Naive thymus-derived CD8-positive, alpha-beta T cell (primary cell): ENCODE data around the gene TFIP11. TPM values are rescaled to one million over a fixed set of nuclear protein-coding genes. Genes with fewer than 3 reads are reported as not detected.

Experiments
- ATAC-seq, 2 donors: fragments of 150-1000 bp; cut with Tn5 transposase in 1 of 2; sonication (Bioruptor Pico), chemical (Tn5 transposase) in 1 of 2; 1 replicate in 1 of 2; 2 replicates in 1 of 2; pipeline ENCODE4 v1.10.0; 2021; ENCODE audit warnings: mild to moderate bottlenecking in 2 of 2, moderate library complexity in 2 of 2
- POLR2A ChIA-PET: fragments of 350-600 bp; sonication (Branson Sonifier 250); formaldehyde crosslinking; loops from one replicate; lab custom pipeline; 2021; ENCODE audit warnings: antibody characterized with exemption; lab: Charles Lee
- DNase-seq, 10 donors: peaks; one replicate each; pipeline versions ENCODE4 v3.0.0 to v3.0.0-alpha.2; 2020 to 2022
- H3K27ac Mint-ChIP-seq, 10 donors: one replicate each; pipeline ENCODE4 v1.8.0; 2020 to 2022; ENCODE audit warnings: mild to moderate bottlenecking in 10 of 10, mixed read lengths in 10 of 10, moderate library complexity in 4 of 10, inconsistent platforms in 1 of 10
- H3K27me3 Mint-ChIP-seq, 5 donors: one replicate each; pipeline ENCODE4 v1.8.0; 2021 to 2022; ENCODE audit warnings: mixed read lengths in 5 of 5
- H3K36me3 Mint-ChIP-seq, 3 donors: one replicate each; pipeline ENCODE4 v1.8.0; 2020 to 2022; ENCODE audit warnings: mixed read lengths in 3 of 3, mild to moderate bottlenecking in 2 of 3, inconsistent platforms in 1 of 3
- H3K4me1 Mint-ChIP-seq, 4 donors: one replicate each; pipeline ENCODE4 v1.8.0; 2021 to 2022; ENCODE audit warnings: mixed read lengths in 4 of 4
- H3K4me3 Mint-ChIP-seq, 10 donors: one replicate each; pipeline ENCODE4 v1.8.0; 2020 to 2022; ENCODE audit warnings: mild to moderate bottlenecking in 10 of 10, mixed read lengths in 10 of 10, moderate library complexity in 6 of 10, inconsistent platforms in 1 of 10
- H3K9me3 Mint-ChIP-seq, 9 donors: one replicate each; pipeline ENCODE4 v1.8.0; 2020 to 2022; ENCODE audit warnings: mixed read lengths in 9 of 9, mild to moderate bottlenecking in 3 of 9, inconsistent platforms in 1 of 9, moderate library complexity in 1 of 9
- polyA plus RNA-seq, 3 donors: library from polyadenylated mRNA; unstranded; fragments of 300-500 nt; fragmentation: Illumina TruSeq; gene quantifications; one replicate each; pipeline ENCODE4 v1.2.3, GENCODE V29; 2021
- total RNA-seq, 8 experiments: library from RNA in 2 of 8; stranded (reverse) in 2 of 8; gene quantifications; one replicate each; pipeline ENCODE4 v1.2.3 and lab custom pipeline; 2021 to 2026

The TFIP11 gene
- total and polyA plus RNA-seq, 5 experiments from 2014 or later: 15.3 to 67.8 (median 33.9) TPM

DNA sequence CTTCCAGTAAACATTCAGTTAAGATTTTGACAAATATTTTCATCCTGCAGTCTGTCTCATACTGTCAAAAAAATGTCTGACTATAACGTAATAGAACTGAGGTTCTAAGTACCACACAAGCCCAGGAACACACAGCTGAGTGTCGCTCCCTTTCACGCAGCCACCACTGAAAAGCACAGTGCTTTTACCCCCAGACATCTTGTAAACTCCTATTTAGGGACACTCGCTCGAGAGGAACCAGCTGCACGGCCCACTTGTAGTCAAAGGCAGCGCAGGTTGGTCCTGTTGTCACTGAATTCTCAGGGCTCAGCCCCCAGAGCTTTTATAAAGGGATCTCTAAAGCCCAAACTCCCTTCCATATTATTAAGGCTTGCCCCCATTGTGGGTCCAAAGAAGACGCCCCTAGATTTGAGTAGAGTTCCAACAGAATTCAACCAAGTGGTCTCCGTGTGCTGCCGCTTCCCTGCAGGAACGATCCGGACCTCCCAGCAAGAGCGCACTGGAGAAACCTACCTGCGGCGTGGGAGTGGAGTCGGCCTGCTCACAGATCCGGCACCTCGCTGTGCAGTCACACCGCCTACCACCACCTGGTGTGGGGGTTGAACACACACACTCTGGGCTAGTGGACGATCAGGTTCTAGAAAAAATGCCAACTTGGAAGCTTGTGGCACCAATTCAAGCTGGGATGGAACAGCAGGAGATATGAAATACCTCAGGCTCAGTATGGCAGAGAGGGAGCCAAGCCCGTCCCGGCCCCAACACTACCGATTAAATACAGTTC, 59.8 kb downstream of the TFIP11 start:
- Mint-ChIP-seq H3K4me1 (no peaks in the 10 kb centered on the region), H3K27me3 (no peaks in the 10 kb centered on the region), H3K9me3 (no peaks in the 10 kb centered on the region), H3K27ac (no peak overlapping the region), H3K36me3 (peaks cover 0 to 52% (median 19%) of the 10 kb centered on the region in 3 donors), H3K4me3 (no peak overlapping the region)
- DNase-seq (no peak), ATAC-seq (no peak)
- POLR2A ChIA-PET: no interaction called here

DNA sequence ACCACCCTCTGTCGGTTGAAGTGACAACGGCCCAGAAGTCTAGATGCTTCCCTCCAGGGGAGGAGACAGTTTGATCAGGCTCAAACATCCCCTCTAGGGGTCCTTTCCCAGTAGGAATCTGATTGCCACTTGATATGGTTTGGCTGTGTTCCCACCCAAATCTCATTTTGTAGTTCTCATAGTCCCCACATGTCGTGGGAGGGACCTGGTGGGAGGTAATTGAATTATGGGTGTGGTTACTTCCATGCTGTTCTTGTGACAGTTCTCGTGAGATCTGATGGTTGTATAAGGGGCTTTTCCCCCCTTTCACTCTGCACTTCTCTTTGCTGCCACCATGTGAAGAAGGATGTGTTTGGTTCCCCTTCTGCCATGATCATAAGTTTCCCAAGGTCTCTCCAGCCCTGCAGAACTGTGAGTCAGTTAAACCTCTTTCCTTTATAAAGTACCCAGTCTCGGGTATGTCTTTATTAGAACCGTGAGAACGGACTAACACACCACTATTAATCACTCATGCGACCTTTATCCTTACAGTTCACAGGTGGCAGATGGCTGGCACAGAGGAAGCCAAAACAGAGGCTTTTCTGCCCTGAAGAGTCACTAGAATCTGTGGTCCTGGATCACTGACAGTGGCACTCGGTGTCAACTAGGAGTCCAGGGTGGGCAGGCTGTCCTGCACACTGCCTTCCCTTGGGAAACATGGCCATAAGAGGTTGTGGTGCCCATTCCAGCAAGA, 61.7 kb downstream of the TFIP11 start:
- H3K4me1 Mint-ChIP-seq: peaks cover 0 to 1% (median 0%) of the 10 kb centered on the region in 4 donors
- no peaks in the 10 kb centered on the region for H3K27me3 Mint-ChIP-seq
- no peak overlapping the region for H3K4me3 Mint-ChIP-seq
- H3K36me3 Mint-ChIP-seq: peaks cover 0 to 41% (median 13%) of the 10 kb centered on the region in 3 donors
- ATAC-seq (no peak), DNase-seq (no peak)
- no peaks in the 10 kb centered on the region for H3K9me3 Mint-ChIP-seq
- H3K27ac Mint-ChIP-seq: peak overlapping the region in 1 of 10 donors; percentile 43
- POLR2A ChIA-PET: no interaction called here

DNA sequence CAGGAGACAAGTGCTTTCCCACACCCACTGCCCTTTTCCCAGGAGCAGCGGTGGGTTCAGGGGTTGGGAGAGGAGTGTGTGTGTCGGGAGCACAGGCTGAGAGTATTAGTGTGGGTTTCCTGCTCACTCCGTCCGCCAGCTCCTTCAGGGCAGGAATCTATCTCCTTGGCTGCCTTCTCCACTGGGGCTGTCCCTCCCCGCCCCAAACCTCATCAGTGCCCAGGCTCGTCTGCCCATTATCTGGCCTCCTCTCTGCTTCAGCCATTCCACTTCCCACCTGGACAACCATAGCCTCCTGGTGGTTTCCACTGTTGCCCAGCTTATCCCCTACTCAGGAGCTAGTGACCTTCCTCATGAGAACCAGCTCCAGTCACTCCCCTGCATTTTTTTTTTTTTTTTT, 63.3 kb downstream of the TFIP11 start:
- Mint-ChIP-seq H3K27me3 (no peaks in the 10 kb centered on the region), H3K4me1 (peaks cover 0 to 1% (median 0%) of the 10 kb centered on the region in 4 donors), H3K4me3 (no peak overlapping the region), H3K36me3 (peaks cover 0 to 35% (median 9%) of the 10 kb centered on the region in 3 donors), H3K9me3 (no peaks in the 10 kb centered on the region), H3K27ac (peak overlapping the region in 2 of 10 donors; percentile 16 to 69)
- POLR2A ChIA-PET: interaction anchor here (1.0 kb wide), 1 partner anchor 12 kb away, joined by 3 read pairs; no protein-coding TSS in a partner anchor
- DNase-seq (no peak), ATAC-seq (no peak)

DNA sequence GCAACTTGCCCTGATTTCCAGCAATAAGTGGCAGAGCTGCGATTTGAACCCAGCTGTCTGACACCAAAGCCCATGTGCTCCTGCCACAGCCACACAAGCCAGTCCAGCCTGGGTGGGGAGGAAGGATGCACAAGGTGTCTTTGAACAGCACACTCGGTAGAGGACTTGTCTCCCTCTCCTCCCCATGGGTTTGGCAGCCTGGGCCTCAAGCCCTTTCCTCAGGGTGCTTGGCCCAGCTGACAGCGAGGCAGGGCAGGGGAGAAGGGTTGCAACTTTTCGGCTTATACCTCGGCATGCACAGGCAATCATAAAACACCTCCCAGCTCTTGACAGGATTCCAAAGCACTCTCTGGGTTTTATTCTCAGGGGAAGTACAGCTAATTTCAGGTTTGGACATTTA, 63.9 kb downstream of the TFIP11 start:
- Mint-ChIP-seq H3K36me3 (peaks cover 0 to 35% (median 9%) of the 10 kb centered on the region in 3 donors), H3K4me1 (peaks cover 0 to 1% (median 0%) of the 10 kb centered on the region in 4 donors), H3K9me3 (no peaks in the 10 kb centered on the region), H3K4me3 (no peak overlapping the region), H3K27ac (peak overlapping the region in 2 of 10 donors; percentile 16 to 49), H3K27me3 (no peaks in the 10 kb centered on the region)
- DNase-seq (no peak), ATAC-seq (no peak)
- POLR2A ChIA-PET: interaction anchor here (1.0 kb wide), 1 partner anchor 13 kb away, joined by 3 read pairs; no protein-coding TSS in a partner anchor

DNA sequence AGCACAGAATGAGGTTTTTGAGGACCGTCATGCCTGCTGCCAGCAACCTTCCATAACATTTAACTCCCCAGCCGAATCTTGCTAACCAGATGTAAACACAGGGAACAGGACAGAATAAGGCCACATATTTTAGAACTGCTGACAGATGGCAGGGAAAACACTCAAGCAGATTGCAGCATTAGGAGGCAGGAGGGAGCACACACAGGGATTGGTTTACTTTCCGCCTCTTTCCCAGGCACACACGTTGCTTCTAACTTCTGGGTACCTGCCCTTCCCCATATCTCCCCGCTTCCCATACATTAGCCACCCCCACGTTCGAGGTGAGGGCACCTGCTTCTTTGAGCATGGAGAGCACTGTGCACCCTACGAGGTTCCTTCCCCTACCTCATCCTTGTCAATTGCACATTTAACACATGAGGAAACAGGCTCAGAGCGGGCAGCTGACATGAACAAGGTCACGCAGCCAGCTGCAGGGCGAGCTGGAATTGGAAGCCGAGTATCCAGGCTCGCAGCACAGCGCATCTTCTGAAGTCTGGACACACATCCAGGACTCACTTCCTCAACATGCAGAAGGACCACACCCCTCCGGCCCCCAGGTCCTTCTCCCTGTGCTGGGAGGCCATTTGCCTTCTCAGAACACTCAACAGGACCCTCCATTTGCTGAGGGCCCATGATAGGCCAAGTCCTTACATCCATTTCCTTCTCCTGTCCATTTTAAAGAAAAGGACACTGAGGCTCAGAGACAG, 64.5 kb downstream of the TFIP11 start:
- no peaks in the 10 kb centered on the region for H3K27me3 Mint-ChIP-seq
- POLR2A ChIA-PET: interaction anchor here (1.0 kb wide), 1 partner anchor 13 kb away, joined by 3 read pairs; no protein-coding TSS in a partner anchor
- peak overlapping the region in 4 of 10 donors; percentile 16 to 78 (median 35) for H3K27ac Mint-ChIP-seq
- peaks cover 0 to 33% (median 9%) of the 10 kb centered on the region in 3 donors for H3K36me3 Mint-ChIP-seq
- H3K4me1 Mint-ChIP-seq: peaks cover 0 to 1% (median 0%) of the 10 kb centered on the region in 4 donors
- no peaks in the 10 kb centered on the region for H3K9me3 Mint-ChIP-seq
- DNase-seq: no peak
- H3K4me3 Mint-ChIP-seq: no peak overlapping the region
- ATAC-seq: no peak

DNA sequence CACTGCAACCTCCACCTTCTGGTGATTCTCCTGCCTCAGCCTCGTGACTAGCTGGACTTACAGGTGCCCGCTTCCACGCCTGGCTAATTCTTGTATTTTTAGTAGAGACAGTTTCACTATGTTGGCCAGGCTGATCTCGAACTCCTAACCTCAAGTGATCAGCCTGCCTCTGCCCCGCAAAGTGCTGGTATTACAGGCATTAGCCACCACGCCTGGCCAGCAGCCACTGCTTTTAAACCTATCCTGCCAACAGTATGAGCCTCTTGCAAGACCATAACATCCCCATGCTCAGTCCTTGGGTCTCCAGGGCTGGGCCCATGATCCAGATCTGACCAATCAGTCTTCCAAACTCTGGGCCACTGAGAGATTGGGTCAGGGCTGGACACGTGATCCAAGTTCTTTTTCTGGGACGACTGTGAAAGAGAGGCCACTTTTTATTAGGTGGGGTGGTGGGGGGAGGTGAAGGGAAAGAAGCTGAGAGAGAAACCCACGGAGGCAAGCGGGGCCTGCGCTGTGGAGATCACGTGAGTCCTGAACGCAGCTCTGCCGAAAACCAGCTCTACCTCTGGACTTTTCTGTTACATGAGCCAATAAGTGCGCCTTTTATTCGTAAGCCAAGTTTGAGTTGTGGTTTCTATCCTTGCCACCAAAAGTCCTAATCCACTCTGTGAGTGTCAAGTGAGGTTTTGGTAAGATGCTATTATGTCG, 65.3 kb downstream of the TFIP11 start:
- ATAC-seq (no peak), DNase-seq (no peak)
- H3K36me3 Mint-ChIP-seq: peaks cover 0 to 25% (median 5%) of the 10 kb centered on the region in 3 donors
- H3K4me3 Mint-ChIP-seq: no peak overlapping the region
- H3K4me1 Mint-ChIP-seq: peaks cover 0 to 1% (median 0%) of the 10 kb centered on the region in 4 donors
- no peaks in the 10 kb centered on the region for H3K9me3 Mint-ChIP-seq
- peak overlapping the region in 4 of 10 donors; percentile 11 to 36 (median 30) for H3K27ac Mint-ChIP-seq
- no peaks in the 10 kb centered on the region for H3K27me3 Mint-ChIP-seq
- POLR2A ChIA-PET: no interaction called here

DNA sequence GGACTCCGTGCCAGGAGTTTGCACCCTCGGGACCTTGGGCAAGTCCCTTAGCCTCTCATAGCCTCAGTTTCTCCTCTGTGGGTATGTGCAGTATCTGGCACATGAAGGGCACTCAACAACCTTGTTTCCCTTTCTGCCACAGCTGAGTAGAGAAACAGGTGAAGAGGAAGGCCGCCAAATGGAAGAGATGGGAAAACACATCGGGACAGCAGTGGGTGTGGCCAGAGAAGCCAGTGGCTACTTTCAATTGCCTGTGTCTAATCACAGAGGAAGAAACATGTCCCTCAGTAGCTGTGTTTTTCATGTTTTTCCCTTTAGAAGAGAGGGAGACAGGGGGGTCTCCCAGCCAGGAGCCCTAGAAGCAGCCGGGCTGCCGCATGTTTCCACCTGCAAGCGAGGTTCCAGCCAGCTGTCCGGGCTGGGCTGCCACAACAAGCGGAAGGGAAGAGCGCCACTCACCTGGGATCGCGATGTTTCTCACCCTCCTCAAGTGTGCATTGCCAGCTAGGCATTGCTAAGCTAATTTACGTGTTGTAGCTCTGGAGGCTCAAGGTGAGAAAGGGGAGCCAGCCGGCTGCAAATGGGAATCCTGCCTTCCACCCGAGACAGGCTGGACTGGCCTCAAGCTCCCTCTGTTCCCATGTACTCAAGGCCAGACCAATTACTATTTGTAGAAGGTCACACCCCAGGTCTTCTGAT, 66.5 kb downstream of the TFIP11 start:
- Mint-ChIP-seq H3K36me3 (peaks cover 0 to 13% (median 3%) of the 10 kb centered on the region in 3 donors), H3K4me1 (peaks cover 0 to 1% (median 0%) of the 10 kb centered on the region in 4 donors), H3K9me3 (no peaks in the 10 kb centered on the region), H3K27me3 (no peaks in the 10 kb centered on the region), H3K27ac (peak overlapping the region in 1 of 10 donors; percentile 43), H3K4me3 (no peak overlapping the region)
- ATAC-seq (no peak), DNase-seq (no peak)
- POLR2A ChIA-PET: no interaction called here

DNA sequence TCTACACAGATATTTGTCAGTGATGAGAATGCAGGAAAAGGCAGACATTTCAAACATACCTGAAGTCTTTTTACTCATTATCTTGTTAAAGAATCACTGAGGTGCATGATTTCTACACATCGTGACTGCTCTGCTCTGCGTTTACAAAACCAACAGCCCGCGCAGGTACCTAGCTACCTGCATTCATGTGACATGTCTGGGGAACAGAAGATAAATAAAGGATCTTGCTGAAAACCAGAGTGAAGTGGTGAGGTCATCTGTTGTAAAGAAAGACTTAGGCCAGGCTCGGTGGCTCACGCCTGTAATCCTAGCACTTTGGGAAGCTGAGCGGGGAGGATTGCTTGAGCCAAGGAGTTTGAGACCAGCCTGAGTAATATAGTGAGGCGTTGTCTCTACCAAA, 67.5 kb downstream of the TFIP11 start:
- H3K27ac Mint-ChIP-seq: peak overlapping the region in 2 of 10 donors; percentile 51 to 53
- peaks cover 0 to 1% (median 0%) of the 10 kb centered on the region in 4 donors for H3K4me1 Mint-ChIP-seq
- H3K36me3 Mint-ChIP-seq: peaks cover 0 to 12% (median 0%) of the 10 kb centered on the region in 3 donors
- H3K9me3 Mint-ChIP-seq: no peaks in the 10 kb centered on the region
- ATAC-seq: no peak
- H3K27me3 Mint-ChIP-seq: no peaks in the 10 kb centered on the region
- DNase-seq: no peak
- POLR2A ChIA-PET: no interaction called here
- no peak overlapping the region for H3K4me3 Mint-ChIP-seq

DNA sequence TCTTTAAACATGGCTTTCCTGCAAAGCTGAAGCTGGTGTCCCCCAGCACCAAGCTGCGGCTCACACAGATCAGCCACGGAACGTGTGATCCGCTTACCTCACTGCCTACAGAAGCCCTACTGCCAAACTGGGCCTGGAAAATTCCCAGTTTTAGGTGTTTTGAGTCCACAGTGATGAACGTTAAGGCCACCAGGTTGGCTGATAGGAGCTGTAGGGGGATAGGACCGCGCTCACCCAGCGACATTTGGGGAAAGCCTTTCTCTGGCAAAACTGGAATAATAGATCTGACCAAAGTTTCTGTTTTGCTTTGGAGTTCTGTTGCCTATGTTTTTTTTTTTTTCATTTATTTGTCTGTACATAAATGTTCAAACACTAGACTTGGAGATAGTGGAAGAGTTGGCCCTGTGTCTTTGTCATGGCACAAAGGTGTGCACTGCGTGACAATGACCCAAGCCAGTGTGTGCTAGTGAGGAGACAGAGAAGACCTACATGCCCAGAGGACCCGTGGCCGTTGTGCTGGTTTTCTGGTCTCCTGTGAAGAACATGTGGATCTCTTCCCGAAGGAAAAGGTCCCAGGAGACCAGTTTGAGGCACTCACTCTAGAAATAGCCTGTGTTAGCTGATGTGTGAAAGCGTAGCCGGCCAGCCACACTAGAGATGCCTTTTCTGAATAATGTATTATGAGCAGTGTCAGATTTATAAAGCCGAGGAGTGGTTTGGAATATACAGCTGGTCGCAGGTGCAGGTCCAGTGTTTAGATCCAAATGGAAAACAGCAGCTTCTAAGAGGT, 68.2 kb downstream of the TFIP11 start:
- Mint-ChIP-seq H3K4me1 (peaks cover 0 to 1% (median 0%) of the 10 kb centered on the region in 4 donors), H3K27me3 (no peaks in the 10 kb centered on the region), H3K36me3 (peaks cover 0 to 12% (median 0%) of the 10 kb centered on the region in 3 donors), H3K9me3 (no peaks in the 10 kb centered on the region), H3K4me3 (no peak overlapping the region), H3K27ac (no peak overlapping the region)
- no peak for ATAC-seq
- DNase-seq: no peak
- POLR2A ChIA-PET: interaction anchor here (0.6 kb wide), 2 partner anchors 147 to 1427 kb away, joined by 3 to 5 read pairs; no protein-coding TSS in a partner anchor

DNA sequence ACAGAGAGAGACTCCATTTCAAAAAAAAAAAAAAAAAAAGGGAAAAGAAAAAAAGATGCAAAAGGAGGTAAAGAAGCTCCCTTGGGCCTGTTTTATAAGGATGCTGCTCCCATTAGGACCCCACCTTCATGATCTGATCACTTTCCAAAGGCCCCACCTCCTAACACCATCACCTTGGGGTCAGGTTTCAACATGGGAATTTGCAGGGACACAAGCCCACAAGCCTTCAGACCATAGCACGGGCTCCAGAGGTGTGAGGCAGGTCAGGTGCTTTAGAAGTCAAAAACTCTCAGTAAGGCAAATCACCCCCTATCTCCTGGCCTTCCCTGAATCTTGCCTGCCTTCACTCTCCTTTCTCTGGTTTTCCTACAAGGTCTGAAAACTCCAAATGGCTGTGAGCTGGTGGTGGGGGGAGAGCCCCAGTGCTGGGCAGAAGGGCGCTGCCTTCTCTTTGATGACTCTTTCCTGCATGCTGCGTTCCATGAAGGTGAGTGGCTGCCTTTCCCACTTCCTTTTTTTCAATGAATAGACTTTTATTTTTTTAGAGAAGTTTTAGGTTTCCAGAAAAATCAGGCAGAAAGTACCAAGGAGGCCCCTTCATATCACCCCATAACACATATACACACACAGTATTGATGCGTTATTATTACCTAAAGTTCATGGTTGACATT, 70.1 kb downstream of the TFIP11 start:
- H3K27ac Mint-ChIP-seq: peak overlapping the region in 1 of 10 donors; percentile 43
- ATAC-seq: no peak
- no peak overlapping the region for H3K4me3 Mint-ChIP-seq
- peaks cover 0 to 6% (median 2%) of the 10 kb centered on the region in 4 donors for H3K4me1 Mint-ChIP-seq
- no peak for DNase-seq
- H3K27me3 Mint-ChIP-seq: no peaks in the 10 kb centered on the region
- H3K36me3 Mint-ChIP-seq: peaks cover 0 to 14% (median 0%) of the 10 kb centered on the region in 3 donors
- POLR2A ChIA-PET: interaction anchor here (0.7 to 1.5 kb wide), 2 partner anchors 11 to 14 kb away, joined by 3 to 5 read pairs; no protein-coding TSS in a partner anchor
- no peaks in the 10 kb centered on the region for H3K9me3 Mint-ChIP-seq
